ENCODE measurements around the gene INSM1. TPM values are rescaled to one million over a fixed set of nuclear protein-coding genes. Genes with fewer than 3 reads are reported as not detected.

The INSM1 gene
- total and polyA plus RNA-seq, 2 donors (not counting 3 experiments of a cell fraction or from before 2014, with no cell fraction given), result not detected

GRCh38 chr20:20401991-20402390 lies 34.1 kb downstream of the INSM1 start:
- H4K20me1 ChIP-seq (replicated peaks; ENCODE audit: control insufficient read depth, extremely low read depth, insufficient read depth, low read length), result no peaks in the 10 kb centered on the region
- H3K4me3 ChIP-seq (replicated peaks in 1 of 3; ENCODE audit: insufficient read depth in 1 of 3, low read depth in 1 of 3, low read length in 3 of 3), result no peak overlapping the region
- no peaks in the 10 kb centered on the region for H3K9me3 ChIP-seq (replicated peaks; ENCODE audit: control insufficient read depth, insufficient read depth, low read length)
- no peaks in the 10 kb centered on the region for H3K9me1 ChIP-seq (replicated peaks; ENCODE audit: control insufficient read depth, extremely low read depth, insufficient read depth, low read length)
- no TSS peak for BruUV-seq (replicated peaks)
- no peaks in the 10 kb centered on the region for H3K79me2 ChIP-seq (ENCODE audit: control insufficient read depth, insufficient read depth, low read length)
- DNase-seq (ENCODE audit: low read depth, low spot score) (no peak), FAIRE-seq (no peak)
- no peak overlapping the region for H2AFZ ChIP-seq (ENCODE audit: low read depth, low read length)
- intact Hi-C loops (cut with micrococcal nuclease), result no loop called here
- no peak overlapping the region for H3K27ac ChIP-seq (ENCODE audit: insufficient read depth, low read depth, low read length)
- dilution Hi-C loops (cut with MboI; ENCODE audit: extremely low pct_ligation_motif_present, low sequenced_read_pairs), result no loop called here
- POLR2A ChIA-PET, result no interaction called here
- CTCF ChIA-PET, result no interaction called here
- H3K36me3 ChIP-seq (ENCODE audit: control insufficient read depth in 2 of 2, extremely low read depth in 1 of 2, insufficient read depth in 2 of 2, low read length in 2 of 2), result peaks cover 0 to 5% of the 10 kb centered on the region in 2 experiments
- TF ChIP-seq POLR2AphosphoS5 (IDR thresholded peaks at IDR 0.05; ENCODE audit: insufficient read depth, low read depth, low read length) (no peak), POLR2A (IDR thresholded peaks at IDR 0.05; ENCODE audit: low read depth, low read length) (no peak), FOS (IDR thresholded peaks at IDR 0.05; ENCODE audit: borderline replicate concordance, insufficient read depth, low read length) (no peak), MAX (IDR thresholded peaks at IDR 0.05; ENCODE audit: insufficient read depth, insufficient read length) (no peak), EZH2 (IDR thresholded peaks at IDR 0.05; ENCODE audit: borderline replicate concordance, low read depth, low read length, severe bottlenecking) (no peak), GATA2 (IDR thresholded peaks at IDR 0.05; ENCODE audit: insufficient read depth, insufficient read length, low read depth, low read length) (no peak), MYC (IDR thresholded peaks at IDR 0.05; ENCODE audit: low read depth, low read length) (no peak), CTCF (IDR thresholded peaks at IDR 0.05; ENCODE audit: extremely low read depth in 1 of 2, insufficient read depth in 1 of 2, low read depth in 1 of 2, low read length in 2 of 2) (no peak), JUN (IDR thresholded peaks at IDR 0.05; ENCODE audit: borderline replicate concordance, insufficient read depth, insufficient read length, low read depth) (no peak)
- H3K27me3 ChIP-seq (ENCODE audit: control insufficient read depth in 2 of 2, insufficient read depth in 2 of 2, low read length in 2 of 2), result no peaks in the 10 kb centered on the region
- no peak overlapping the region for H3K9ac ChIP-seq (replicated peaks; ENCODE audit: extremely low read depth, insufficient read depth, low read length)
- H3K4me2 ChIP-seq (ENCODE audit: insufficient read depth, low read length), result no peak overlapping the region
- no peaks in the 10 kb centered on the region for H3K4me1 ChIP-seq (ENCODE audit: control insufficient read depth, extremely low read depth, insufficient read depth, low read length)

Data from endothelial cell of umbilical vein (primary cell).